ENCODE measurements around the gene THBS2. TPM values are rescaled to one million over a fixed set of nuclear protein-coding genes. Genes with fewer than 3 reads are reported as not detected.

The THBS2 gene
- total RNA-seq, 1 donor from 2014 or later: 4.2 TPM

- Mint-ChIP-seq H3K27ac (no peak overlapping the region), H3K27me3 (no peaks in the 10 kb centered on the region), H3K9me3 (peaks cover 4% of the 10 kb centered on the region), H3K4me3 (no peak overlapping the region), H3K36me3 (no peaks in the 10 kb centered on the region), H3K4me1 (ENCODE audit: unreplicated experiment) (peaks cover 2% of the 10 kb centered on the region)
- TF ChIP-seq, protein P1, sequence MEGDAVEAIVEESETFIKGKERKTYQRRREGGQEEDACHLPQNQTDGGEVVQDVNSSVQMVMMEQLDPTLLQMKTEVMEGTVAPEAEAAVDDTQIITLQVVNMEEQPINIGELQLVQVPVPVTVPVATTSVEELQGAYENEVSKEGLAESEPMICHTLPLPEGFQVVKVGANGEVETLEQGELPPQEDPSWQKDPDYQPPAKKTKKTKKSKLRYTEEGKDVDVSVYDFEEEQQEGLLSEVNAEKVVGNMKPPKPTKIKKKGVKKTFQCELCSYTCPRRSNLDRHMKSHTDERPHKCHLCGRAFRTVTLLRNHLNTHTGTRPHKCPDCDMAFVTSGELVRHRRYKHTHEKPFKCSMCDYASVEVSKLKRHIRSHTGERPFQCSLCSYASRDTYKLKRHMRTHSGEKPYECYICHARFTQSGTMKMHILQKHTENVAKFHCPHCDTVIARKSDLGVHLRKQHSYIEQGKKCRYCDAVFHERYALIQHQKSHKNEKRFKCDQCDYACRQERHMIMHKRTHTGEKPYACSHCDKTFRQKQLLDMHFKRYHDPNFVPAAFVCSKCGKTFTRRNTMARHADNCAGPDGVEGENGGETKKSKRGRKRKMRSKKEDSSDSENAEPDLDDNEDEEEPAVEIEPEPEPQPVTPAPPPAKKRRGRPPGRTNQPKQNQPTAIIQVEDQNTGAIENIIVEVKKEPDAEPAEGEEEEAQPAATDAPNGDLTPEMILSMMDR (conservative IDR thresholded peaks at IDR 0.05): no peak
- DNase-seq (ENCODE audit: extremely low spot score, unreplicated experiment): no peak
Measured at GRCh38 chr6:169166896-169167580, 86.6 kb downstream of the THBS2 start.

Measured in type B pancreatic cell (in vitro differentiated cells).